ENCODE results near the gene AHNAK.

- TF ChIP-seq CTCF (IDR thresholded peaks at IDR 0.05; ENCODE audit: extremely low read depth in 1 of 2, insufficient read depth in 1 of 2, low read depth in 1 of 2, low read length in 2 of 2), result no peak
- no peak for TF ChIP-seq EZH2 (IDR thresholded peaks at IDR 0.05; ENCODE audit: borderline replicate concordance, low read depth, low read length, severe bottlenecking)
Observed at GRCh38 chr11:62573006-62573591, 26.5 kb upstream of the AHNAK start.
